ENCODE results near the gene GRIP1. TPM values are rescaled to one million over a fixed set of nuclear protein-coding genes. Genes with fewer than 3 reads are reported as not detected.

The GRIP1 gene
- total RNA-seq, 1 experiment from 2014 or later = 0.25 TPM

- DNase-seq (ENCODE audit: low spot score) = no peak
Measured at GRCh38 chr12:66392266-66392915, 286.5 kb downstream of the GRIP1 start.

DNA sequence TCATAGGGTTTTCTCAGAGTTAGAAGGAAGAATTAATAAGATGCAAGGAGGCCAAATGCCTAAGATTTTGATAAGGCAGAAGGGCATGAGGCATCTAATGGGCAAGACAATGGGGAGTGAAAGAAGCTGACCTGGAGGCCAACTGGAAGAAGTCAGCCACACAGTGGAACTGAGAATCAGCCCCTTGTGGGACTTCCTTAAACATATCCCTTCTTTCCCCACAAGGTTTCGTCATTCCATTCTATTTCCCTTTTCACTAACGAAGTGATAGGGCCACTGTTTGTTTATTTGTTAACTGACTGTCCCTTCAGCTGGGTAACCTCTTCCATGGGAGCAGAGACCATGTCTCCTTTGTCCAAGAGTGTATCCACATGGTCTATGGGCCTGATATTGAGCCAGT is 290.4 kb downstream of the GRIP1 start:
- no peak for DNase-seq (ENCODE audit: low spot score)

- DNase-seq (ENCODE audit: low spot score) = no peak
Measured at GRCh38 chr12:66387117-66387516, 291.8 kb downstream of the GRIP1 start.

DNA sequence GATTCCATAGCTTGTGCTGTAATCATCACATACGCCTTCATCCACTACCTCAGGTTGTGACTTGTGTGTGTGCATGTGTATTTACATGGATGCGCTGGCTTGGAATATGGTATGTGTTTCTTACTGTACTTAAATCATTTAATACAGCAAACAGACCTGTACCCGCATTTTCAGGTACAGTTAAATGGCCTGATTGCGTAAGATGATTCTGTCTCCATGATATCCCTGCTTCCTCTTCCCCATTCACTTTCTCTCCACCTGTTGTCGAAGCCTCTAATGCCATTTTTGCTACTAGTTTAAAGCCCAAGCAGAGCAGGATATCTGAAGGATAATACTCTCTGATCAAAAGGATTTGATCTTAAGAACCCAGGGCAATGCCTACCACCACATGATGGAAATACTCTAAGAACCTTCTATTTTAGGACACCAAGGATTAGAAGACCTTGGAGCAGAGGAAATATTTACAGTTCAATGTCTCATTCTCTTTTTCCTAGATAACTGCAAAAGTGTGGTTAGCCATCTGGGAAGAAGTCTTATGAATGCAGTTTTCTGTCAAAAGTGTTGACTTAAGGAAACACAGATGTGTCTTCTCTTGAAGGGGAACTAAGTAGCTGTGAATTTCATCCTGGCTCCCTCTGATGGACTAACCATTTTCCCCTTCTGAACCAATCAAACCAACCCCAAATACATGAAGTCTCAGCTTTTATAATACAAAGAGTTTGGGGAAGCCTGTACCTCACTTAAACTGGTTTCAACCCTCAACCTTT is 297.9 kb downstream of the GRIP1 start:
- DNase-seq (ENCODE audit: low spot score) = no peak

- DNase-seq (ENCODE audit: low spot score) = no peak
Measured at GRCh38 chr12:66379616-66380015, 299.3 kb downstream of the GRIP1 start.

GRCh38 chr12:66375560-66375959 is 303.3 kb downstream of the GRIP1 start:
- DNase-seq (ENCODE audit: low spot score) = no peak

DNA sequence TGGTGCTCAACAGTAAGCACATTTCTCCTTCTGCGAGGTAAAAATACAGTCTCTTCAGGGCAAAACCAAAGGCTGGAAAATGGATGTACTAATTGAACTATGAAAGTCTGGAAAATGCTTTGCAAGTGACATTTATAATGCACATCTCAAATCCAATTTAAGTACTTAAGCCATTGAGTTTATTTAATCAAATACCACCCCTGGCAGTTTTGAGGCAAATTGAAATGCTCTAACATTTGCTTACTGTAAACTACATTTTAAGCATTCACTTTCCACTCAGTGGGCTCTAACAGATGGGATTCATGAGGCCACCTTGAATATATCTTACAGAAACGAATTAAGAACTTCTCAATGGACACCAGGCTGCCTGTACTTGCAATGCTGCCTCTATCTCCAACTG is 306.9 kb downstream of the GRIP1 start:
- DNase-seq (ENCODE audit: low spot score) = no peak

- no peak for DNase-seq (ENCODE audit: low spot score)
Measured at GRCh38 chr12:66367015-66367667, 311.7 kb downstream of the GRIP1 start.

GRCh38 chr12:66365718-66366490 is 313.0 kb downstream of the GRIP1 start:
- no peak for DNase-seq (ENCODE audit: low spot score)

DNA sequence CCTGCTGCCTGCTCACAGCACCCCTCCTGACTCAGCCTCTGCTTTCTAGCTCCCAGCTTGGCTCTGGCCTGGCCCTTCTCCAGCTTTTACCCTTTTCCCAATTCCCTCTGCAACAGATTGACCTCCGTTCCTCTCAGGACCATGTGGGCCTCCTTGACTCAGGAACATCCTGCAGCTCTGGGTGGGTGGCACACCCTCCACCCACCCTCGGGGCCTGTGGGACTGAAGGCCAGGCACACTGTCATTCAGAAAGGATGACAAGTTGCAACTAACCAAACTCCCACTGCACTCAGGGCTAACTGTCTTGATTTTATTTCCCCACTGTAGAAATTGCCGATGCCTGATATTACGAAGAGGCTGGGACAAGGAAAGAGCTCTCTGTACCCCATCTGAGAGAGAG is 317.2 kb downstream of the GRIP1 start:
- no peak for DNase-seq (ENCODE audit: low spot score)

DNA sequence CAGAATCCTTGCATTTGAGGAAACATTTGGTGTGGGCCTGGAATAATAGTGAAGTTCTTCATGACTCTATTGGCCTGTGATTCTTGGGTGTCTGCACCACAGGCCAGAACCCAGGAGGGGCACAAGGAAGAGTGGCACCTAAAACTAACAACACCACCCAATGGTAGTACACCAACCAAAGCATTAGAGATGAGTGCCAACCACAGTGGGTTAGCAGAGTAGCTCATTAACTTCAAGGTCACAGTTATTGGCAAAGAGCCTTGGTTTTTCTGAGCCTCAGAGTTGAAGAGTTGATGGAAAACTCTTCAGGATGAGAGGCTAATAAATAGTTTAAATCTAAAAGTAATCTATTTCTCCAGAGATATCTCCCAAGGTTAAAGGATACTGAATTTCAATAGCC is 319.6 kb downstream of the GRIP1 start:
- DNase-seq (ENCODE audit: low spot score) = no peak

GRCh38 chr12:66354291-66354690 is 324.6 kb downstream of the GRIP1 start:
- DNase-seq (ENCODE audit: low spot score) = no peak

DNA sequence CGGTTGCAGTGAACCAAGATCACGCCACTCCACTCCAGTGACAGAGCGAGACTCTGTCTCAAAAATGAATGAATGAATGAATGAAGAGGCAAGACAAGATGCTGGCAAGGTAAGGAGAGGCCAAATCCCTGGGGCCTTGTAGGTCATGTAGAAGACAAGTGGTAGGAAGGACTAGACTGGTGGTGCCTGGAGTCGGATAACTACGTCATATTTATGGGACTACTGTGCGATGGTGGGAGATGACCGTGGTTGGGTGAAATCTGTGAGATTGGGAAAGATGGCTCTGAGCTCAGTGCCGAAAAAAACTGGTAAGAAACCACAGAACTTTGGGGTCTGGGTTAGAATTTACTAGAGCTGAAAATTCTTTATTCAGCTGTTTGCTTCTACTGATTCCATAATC is 326.0 kb downstream of the GRIP1 start:
- no peak for DNase-seq (ENCODE audit: low spot score)

GRCh38 chr12:66352197-66352596 is 326.7 kb downstream of the GRIP1 start:
- DNase-seq (ENCODE audit: low spot score) = peak; percentile 25

GRCh38 chr12:66351301-66351700 is 327.6 kb downstream of the GRIP1 start:
- no peak for DNase-seq (ENCODE audit: low spot score)

- no peak for DNase-seq (ENCODE audit: low spot score)
Measured at GRCh38 chr12:66345956-66346355, 332.9 kb downstream of the GRIP1 start.

- no peak for DNase-seq (ENCODE audit: low spot score)
Measured at GRCh38 chr12:66345212-66345611, 333.7 kb downstream of the GRIP1 start.

GRCh38 chr12:66341126-66341525 is 337.8 kb downstream of the GRIP1 start:
- no peak for DNase-seq (ENCODE audit: low spot score)

DNA sequence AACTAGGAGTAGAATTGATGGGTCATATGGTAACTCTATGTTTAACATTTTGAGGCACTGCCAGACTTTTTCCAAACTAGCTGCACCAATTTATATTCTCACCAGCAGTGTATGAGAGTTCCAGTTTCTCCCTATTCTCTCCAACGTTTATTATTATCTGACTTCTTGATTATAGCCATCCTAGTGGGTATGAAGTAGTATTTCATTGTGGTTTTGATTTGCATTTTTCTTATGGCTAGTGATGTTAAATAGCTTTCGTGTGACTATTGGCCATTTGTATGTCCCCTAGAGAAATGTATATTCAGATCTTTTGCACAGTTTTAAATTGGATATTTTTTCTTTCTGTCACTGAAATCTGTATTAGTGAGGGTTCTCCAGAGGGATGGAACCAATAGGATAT is 338.7 kb downstream of the GRIP1 start:
- no peak for DNase-seq (ENCODE audit: low spot score)

DNA sequence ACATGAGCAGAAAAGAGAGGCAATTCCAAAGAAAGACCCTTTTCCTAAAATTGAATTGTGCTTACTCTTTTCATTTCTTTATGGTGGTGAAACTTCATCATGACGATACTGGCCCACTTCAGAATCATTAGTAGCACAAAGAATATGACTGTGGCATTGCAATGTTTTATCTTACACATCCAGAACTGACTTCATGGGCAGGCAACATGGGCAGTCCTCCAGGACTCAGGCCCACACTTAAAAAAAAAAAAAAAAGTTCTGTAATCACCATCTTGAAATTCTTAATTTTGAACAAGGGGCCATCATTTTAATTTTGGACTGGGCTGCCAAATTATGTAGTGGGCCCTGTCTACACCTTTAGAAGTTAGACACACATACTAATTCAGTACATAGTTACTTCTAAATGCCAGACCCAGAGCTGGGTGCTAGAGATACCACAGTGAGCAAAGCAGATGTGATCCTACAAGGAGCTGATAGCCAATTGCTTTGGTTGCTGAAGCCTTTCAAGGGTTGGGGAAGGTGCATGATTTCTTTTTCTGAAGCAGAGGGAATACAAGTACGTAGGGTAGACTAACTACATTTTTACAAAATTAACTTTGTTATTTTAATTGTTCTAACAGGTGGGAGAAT is 341.4 kb downstream of the GRIP1 start:
- no peak for DNase-seq (ENCODE audit: low spot score)

GRCh38 chr12:66335746-66336145 is 343.1 kb downstream of the GRIP1 start:
- no peak for DNase-seq (ENCODE audit: low spot score)

DNA sequence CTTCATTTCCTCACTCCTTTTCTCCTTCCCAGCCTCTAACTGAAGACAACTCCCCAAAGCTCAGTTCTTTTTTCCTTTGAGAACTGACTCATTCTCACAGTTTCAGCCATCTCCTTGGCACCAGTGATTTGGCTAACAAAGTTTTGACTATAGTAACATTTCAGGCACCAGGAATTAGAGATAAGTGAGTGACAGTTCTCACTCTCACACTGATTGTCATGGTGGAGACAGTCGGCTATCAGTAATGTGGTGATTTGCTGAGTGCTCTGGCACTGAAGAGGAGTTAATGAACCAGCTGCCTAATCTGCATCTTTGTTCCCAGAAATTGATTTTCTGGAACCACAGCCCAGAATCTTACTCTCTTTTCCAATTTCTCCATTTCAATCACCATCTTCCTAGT is 347.1 kb downstream of the GRIP1 start:
- DNase-seq (ENCODE audit: low spot score) = no peak

Data from HT-29 (cell line).